DND-41 (cell line): Measurements from ENCODE around the gene AFG3L2.

Source experiments
- EZH2 ChIP-seq: IDR thresholded peaks from 3 replicates; pipeline ENCODE4 v1.6.1; 2012; ENCODE audit warnings: borderline replicate concordance, low read depth, mild to moderate bottlenecking, moderate library complexity, low read length, inconsistent platforms; ENCODE audit not compliant: severe bottlenecking
- TF ChIP-seq, protein P1 (sequence below): IDR thresholded peaks from 2 replicates; pipeline ENCODE4 v1.5.1; 2012; ENCODE audit warnings: borderline replicate concordance, low read length, moderate library complexity, mild to moderate bottlenecking; ENCODE audit not compliant: poor library complexity, severe bottlenecking; ENCODE audit errors: extremely low read depth

DNA sequence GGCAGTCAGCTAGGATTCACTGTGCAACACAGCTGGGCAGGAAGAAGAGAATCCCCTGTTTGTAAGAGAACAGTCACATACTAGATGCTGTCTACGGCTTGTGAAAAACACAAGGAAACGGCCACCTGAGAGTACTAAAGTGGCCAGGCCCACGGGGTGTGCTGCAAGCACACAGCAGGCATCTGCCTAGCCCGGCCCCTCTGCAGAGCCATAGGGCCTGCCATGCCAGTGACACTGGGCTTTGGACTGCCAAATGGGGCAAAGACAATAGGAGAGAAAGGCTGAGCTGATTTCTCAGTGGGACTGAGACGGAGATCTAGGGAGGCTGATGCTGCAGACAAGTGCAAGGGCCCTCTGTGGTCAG lies 58.7 kb downstream of the AFG3L2 start:
- TF ChIP-seq, protein P1, sequence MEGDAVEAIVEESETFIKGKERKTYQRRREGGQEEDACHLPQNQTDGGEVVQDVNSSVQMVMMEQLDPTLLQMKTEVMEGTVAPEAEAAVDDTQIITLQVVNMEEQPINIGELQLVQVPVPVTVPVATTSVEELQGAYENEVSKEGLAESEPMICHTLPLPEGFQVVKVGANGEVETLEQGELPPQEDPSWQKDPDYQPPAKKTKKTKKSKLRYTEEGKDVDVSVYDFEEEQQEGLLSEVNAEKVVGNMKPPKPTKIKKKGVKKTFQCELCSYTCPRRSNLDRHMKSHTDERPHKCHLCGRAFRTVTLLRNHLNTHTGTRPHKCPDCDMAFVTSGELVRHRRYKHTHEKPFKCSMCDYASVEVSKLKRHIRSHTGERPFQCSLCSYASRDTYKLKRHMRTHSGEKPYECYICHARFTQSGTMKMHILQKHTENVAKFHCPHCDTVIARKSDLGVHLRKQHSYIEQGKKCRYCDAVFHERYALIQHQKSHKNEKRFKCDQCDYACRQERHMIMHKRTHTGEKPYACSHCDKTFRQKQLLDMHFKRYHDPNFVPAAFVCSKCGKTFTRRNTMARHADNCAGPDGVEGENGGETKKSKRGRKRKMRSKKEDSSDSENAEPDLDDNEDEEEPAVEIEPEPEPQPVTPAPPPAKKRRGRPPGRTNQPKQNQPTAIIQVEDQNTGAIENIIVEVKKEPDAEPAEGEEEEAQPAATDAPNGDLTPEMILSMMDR, result no peak
- TF ChIP-seq EZH2, result no peak
